Measurements from ENCODE around the gene COG5.

COG5 gene

GRCh38 chr7:107338080-107338479 lies 225.6 kb downstream of the COG5 start:
- TF ChIP-seq REST (IDR thresholded peaks at IDR 0.05; ENCODE audit: insufficient read depth in 1 of 2, low read depth in 2 of 2, low read length in 2 of 2): no peak
- no peak for TF ChIP-seq FOXP2 (optimal IDR thresholded peaks at IDR 0.05; ENCODE audit: borderline replicate concordance, extremely low read depth, extremely low read length, insufficient read depth)
- TF ChIP-seq TAF1 (IDR thresholded peaks at IDR 0.05; ENCODE audit: borderline replicate concordance, insufficient read depth, low read length): no peak
- no peak for TF ChIP-seq POLR2AphosphoS5 (IDR thresholded peaks at IDR 0.05; ENCODE audit: low read depth, low read length)
- TF ChIP-seq SIN3A (IDR thresholded peaks at IDR 0.05; ENCODE audit: borderline replicate concordance, insufficient read depth, low read length): no peak

- no peak for TF ChIP-seq REST (IDR thresholded peaks at IDR 0.05; ENCODE audit: insufficient read depth in 1 of 2, low read depth in 2 of 2, low read length in 2 of 2)
- no peak for TF ChIP-seq POLR2AphosphoS5 (IDR thresholded peaks at IDR 0.05; ENCODE audit: low read depth, low read length)
- no peak for TF ChIP-seq TAF1 (IDR thresholded peaks at IDR 0.05; ENCODE audit: borderline replicate concordance, insufficient read depth, low read length)
- no peak for TF ChIP-seq FOXP2 (optimal IDR thresholded peaks at IDR 0.05; ENCODE audit: borderline replicate concordance, extremely low read depth, extremely low read length, insufficient read depth)
- TF ChIP-seq SIN3A (IDR thresholded peaks at IDR 0.05; ENCODE audit: borderline replicate concordance, insufficient read depth, low read length): no peak
Measured at GRCh38 chr7:107332488-107333269, 231.0 kb downstream of the COG5 start.

GRCh38 chr7:107330478-107330877 lies 233.2 kb downstream of the COG5 start:
- no peak for TF ChIP-seq TAF1 (IDR thresholded peaks at IDR 0.05; ENCODE audit: borderline replicate concordance, insufficient read depth, low read length)
- no peak for TF ChIP-seq POLR2AphosphoS5 (IDR thresholded peaks at IDR 0.05; ENCODE audit: low read depth, low read length)
- TF ChIP-seq FOXP2 (optimal IDR thresholded peaks at IDR 0.05; ENCODE audit: borderline replicate concordance, extremely low read depth, extremely low read length, insufficient read depth): no peak
- TF ChIP-seq SIN3A (IDR thresholded peaks at IDR 0.05; ENCODE audit: borderline replicate concordance, insufficient read depth, low read length): no peak
- TF ChIP-seq REST (IDR thresholded peaks at IDR 0.05; ENCODE audit: insufficient read depth in 1 of 2, low read depth in 2 of 2, low read length in 2 of 2): no peak

- TF ChIP-seq SIN3A (IDR thresholded peaks at IDR 0.05; ENCODE audit: borderline replicate concordance, insufficient read depth, low read length) (no peak), REST (IDR thresholded peaks at IDR 0.05; ENCODE audit: insufficient read depth in 1 of 2, low read depth in 2 of 2, low read length in 2 of 2) (no peak), POLR2AphosphoS5 (IDR thresholded peaks at IDR 0.05; ENCODE audit: low read depth, low read length) (no peak), FOXP2 (optimal IDR thresholded peaks at IDR 0.05; ENCODE audit: borderline replicate concordance, extremely low read depth, extremely low read length, insufficient read depth) (no peak), TAF1 (IDR thresholded peaks at IDR 0.05; ENCODE audit: borderline replicate concordance, insufficient read depth, low read length) (no peak)
Measured at GRCh38 chr7:107327986-107328569, 235.6 kb downstream of the COG5 start.

All from PFSK-1 (cell line).